HEK293 (cell line): ENCODE measurements around the gene FUT3.

Experiments used
- CTCF ChIA-PET: fragments of 350-600 bp; formaldehyde crosslinking; extraction: SDS; loops from one replicate; lab custom pipeline; 2021; ENCODE audit warnings: antibody characterized with exemption; lab: Yijun Ruan, JAX
- POLR2A ChIA-PET: fragments of 300-600 bp; formaldehyde crosslinking; extraction: SDS; loops from one replicate; lab custom pipeline; 2020; ENCODE audit warnings: antibody characterized with exemption, inconsistent platforms; lab: Yijun Ruan, JAX
- H3K27ac ChIP-seq: fragments of 200-500 bp; sonication (Bioruptor generic); 2 replicates; pipeline ENCODE4 v1.5.1; 2014; ENCODE audit warnings: low read depth, low read length, control low read depth, inconsistent platforms; ENCODE audit errors: extremely low read depth
- H3K36me3 ChIP-seq, 2 experiments: fragments of 200-500 bp in 1 of 2; sonication (Bioruptor generic) in 1 of 2; 1 replicate in 1 of 2; 2 replicates in 1 of 2; pipeline ENCODE4 v1.5.1; 2014 to 2017; ENCODE audit warnings: inconsistent platforms in 2 of 2, low read length in 2 of 2; ENCODE audit not compliant: control insufficient read depth in 2 of 2, insufficient read depth in 1 of 2
- H3K4me1 ChIP-seq: fragments of 200-500 bp; sonication (Bioruptor generic); 2 replicates; pipeline ENCODE4 v1.5.1; 2014; ENCODE audit warnings: mild to moderate bottlenecking, low read length, inconsistent platforms; ENCODE audit not compliant: control insufficient read depth, insufficient read depth
- H3K4me3 ChIP-seq: 2 replicates; pipeline ENCODE4 v1.5.1; 2011; ENCODE audit warnings: low read depth, mild to moderate bottlenecking, control low read depth, low read length, moderate library complexity
- H3K9me3 ChIP-seq: fragments of 200-500 bp; sonication (Bioruptor generic); 2 replicates; pipeline ENCODE4 v1.5.1; 2014; ENCODE audit warnings: low read depth, low read length, inconsistent platforms; ENCODE audit not compliant: control insufficient read depth, insufficient read depth
- EGR2 ChIP-seq: fragments of 450-650 bp; formaldehyde crosslinking; IDR thresholded peaks from 2 replicates; pipeline ENCODE4 v1.5.1; 2016; ENCODE audit warnings: low read depth, missing biosample characterization, missing genetic modification characterization
- GLIS1 ChIP-seq: fragments of 450-650 bp; formaldehyde crosslinking; IDR thresholded peaks from 2 replicates; pipeline ENCODE4 v1.5.1; 2016; ENCODE audit warnings: missing biosample characterization, missing genetic modification characterization
- HOXC10 ChIP-seq: sonication (generic); formaldehyde crosslinking; IDR thresholded peaks from 2 replicates; pipeline ENCODE4 v1.8.1; 2023; ENCODE audit warnings: mild to moderate bottlenecking, missing genetic modification reagents
- IKZF3 ChIP-seq: fragments of 450-650 bp; IDR thresholded peaks from 2 replicates; pipeline ENCODE4 v1.5.0; 2018; ENCODE audit warnings: missing biosample characterization, mild to moderate bottlenecking, missing genetic modification characterization, moderate library complexity
- KLF1 ChIP-seq: fragments of 450-650 bp; formaldehyde crosslinking; IDR thresholded peaks from 2 replicates; pipeline ENCODE4 v1.5.1; 2016; ENCODE audit warnings: missing biosample characterization, missing genetic modification characterization
- KLF9 ChIP-seq: fragments of 450-650 bp; formaldehyde crosslinking; IDR thresholded peaks from 2 replicates; pipeline ENCODE4 v1.5.1; 2016; ENCODE audit warnings: missing biosample characterization, missing genetic modification characterization, low read depth
- ZFP3 ChIP-seq: fragments of 450-650 bp; formaldehyde crosslinking; IDR thresholded peaks from 2 replicates; pipeline ENCODE4 v1.5.1; 2016; ENCODE audit warnings: low read depth, missing biosample characterization, missing genetic modification characterization
- ZFP37 ChIP-seq: fragments of 450-650 bp; formaldehyde crosslinking; IDR thresholded peaks from 2 replicates; pipeline ENCODE4 v1.5.1; 2016; ENCODE audit warnings: missing biosample characterization, missing genetic modification characterization
- ZNF157 ChIP-seq: fragments of 450-650 bp; formaldehyde crosslinking; IDR thresholded peaks from 2 replicates; pipeline ENCODE4 v1.5.1; 2016; ENCODE audit warnings: missing biosample characterization, missing genetic modification characterization
- ZNF2 ChIP-seq: fragments of 450-650 bp; formaldehyde crosslinking; IDR thresholded peaks from 2 replicates; pipeline ENCODE4 v1.5.1; 2016; ENCODE audit warnings: missing biosample characterization, missing genetic modification characterization
- ZNF248 ChIP-seq: fragments of 450-650 bp; formaldehyde crosslinking; IDR thresholded peaks from 2 replicates; pipeline ENCODE4 v1.5.1; 2017; ENCODE audit warnings: missing biosample characterization, missing genetic modification characterization
- ZNF341 ChIP-seq: fragments of 450-650 bp; formaldehyde crosslinking; IDR thresholded peaks from 2 replicates; pipeline ENCODE4; 2016; ENCODE audit warnings: low read depth, missing biosample characterization, missing genetic modification characterization
- ZNF391 ChIP-seq: fragments of 450-650 bp; formaldehyde crosslinking; IDR thresholded peaks from 2 replicates; pipeline ENCODE4 v1.5.1; 2016; ENCODE audit warnings: low read depth, missing biosample characterization, missing genetic modification characterization, borderline replicate concordance
- ZNF624 ChIP-seq: fragments of 450-650 bp; formaldehyde crosslinking; IDR thresholded peaks from 2 replicates; pipeline ENCODE4 v1.5.1; 2017; ENCODE audit warnings: missing biosample characterization, missing genetic modification characterization
- ZNF629 ChIP-seq: fragments of 450-650 bp; formaldehyde crosslinking; IDR thresholded peaks from 2 replicates; pipeline ENCODE4 v1.5.1; 2017; ENCODE audit warnings: missing biosample characterization, missing genetic modification characterization
- ZNF654 ChIP-seq: fragments of 450-650 bp; formaldehyde crosslinking; IDR thresholded peaks from 2 replicates; pipeline ENCODE4 v1.5.1; 2016; ENCODE audit warnings: low read depth, missing biosample characterization, missing genetic modification characterization
- ZNF701 ChIP-seq: fragments of 450-650 bp; formaldehyde crosslinking; IDR thresholded peaks from 2 replicates; pipeline ENCODE4 v1.5.1; 2016; ENCODE audit warnings: missing biosample characterization, missing genetic modification characterization
- ZNF768 ChIP-seq: fragments of 450-650 bp; formaldehyde crosslinking; IDR thresholded peaks from 2 replicates; pipeline ENCODE4 v1.5.1; 2018; ENCODE audit warnings: missing biosample characterization, mild to moderate bottlenecking, missing genetic modification characterization
- TF ChIP-seq, protein P1 (sequence below): fragments of 450-650 bp; formaldehyde crosslinking; IDR thresholded peaks from 2 replicates; pipeline ENCODE4 v1.5.1; 2016; ENCODE audit warnings: missing biosample characterization, missing genetic modification characterization
- TF ChIP-seq, protein P2 (sequence below): fragments of 450-650 bp; formaldehyde crosslinking; IDR thresholded peaks from 2 replicates; pipeline ENCODE4 v1.5.1; 2016; ENCODE audit warnings: missing biosample characterization, missing genetic modification characterization

FUT3 gene

DNA sequence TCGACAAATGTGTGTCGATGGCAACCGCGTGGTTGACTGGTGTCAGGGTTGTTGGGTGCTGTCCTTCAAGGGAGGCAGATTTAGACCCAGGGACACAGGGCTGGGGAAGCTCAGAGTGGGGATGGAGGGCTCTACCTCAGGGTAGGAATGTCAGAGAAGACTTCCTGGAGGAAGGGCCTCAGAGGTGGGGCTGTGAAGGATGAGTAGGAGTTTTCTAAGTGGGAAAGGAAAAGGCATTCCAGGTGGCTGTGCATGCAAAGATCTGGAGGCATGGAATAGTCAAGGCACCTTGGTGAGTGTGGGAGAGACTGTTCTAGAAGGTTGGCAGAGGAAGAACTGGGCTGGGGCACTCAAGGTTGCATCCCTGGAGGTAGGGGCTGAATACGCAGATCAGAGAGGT, 44.3 kb downstream of the FUT3 start:
- ChIA-PET POLR2A (interaction anchor here (0.7 to 1.0 kb wide), 2 partner anchors 69 to 97 kb away, joined by 3 read pairs; no protein-coding TSS in a partner anchor), CTCF (interaction anchor here (0.6 to 1.6 kb wide), 9 partner anchors 14 to 760 kb away, joined by 3 to 8 read pairs (median 5); no protein-coding TSS in a partner anchor)

DNA sequence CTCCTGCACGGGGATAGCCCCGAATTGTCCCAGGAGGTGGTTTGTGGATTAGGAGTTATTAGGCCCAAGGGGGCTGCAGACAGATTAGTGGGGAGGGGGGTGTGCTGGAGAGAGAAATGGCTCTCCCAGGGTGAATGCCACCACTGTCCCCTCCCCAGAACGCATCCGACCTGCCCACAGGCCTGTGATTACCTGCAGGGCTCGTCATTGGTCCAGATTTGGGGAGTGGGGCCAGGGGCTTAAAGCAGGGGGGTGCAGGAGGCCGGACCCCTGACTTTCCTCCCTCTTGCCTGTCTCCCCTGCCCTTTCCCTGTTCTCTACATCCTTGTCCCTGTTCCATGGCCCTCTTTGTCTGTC, 45.1 kb downstream of the FUT3 start:
- no peaks in the 10 kb centered on the region for H3K9me3 ChIP-seq
- H3K4me1 ChIP-seq = peaks cover 3% of the 10 kb centered on the region; the same call in 1 of the 2 replicates
- ChIA-PET POLR2A (interaction anchor here (0.7 kb wide), 1 partner anchor 68 kb away, joined by 3 read pairs; no protein-coding TSS in a partner anchor), CTCF (interaction anchor here (0.8 to 1.6 kb wide), 6 partner anchors 17 to 181 kb away, joined by 3 to 8 read pairs (median 6); no protein-coding TSS in a partner anchor)
- no peak for TF ChIP-seq ZNF2 (tag by site-specific recombination)
- no peak for TF ChIP-seq ZNF701 (tag by site-specific recombination)
- TF ChIP-seq ZNF654 (tag by site-specific recombination) = 0 out of 2 replicates have a peak, but pooled peaks have one; percentile 1
- TF ChIP-seq HOXC10 (CRISPR knock-in tag) = no peak
- TF ChIP-seq ZNF341 (tag by site-specific recombination) = peak; percentile 60
- no peak for TF ChIP-seq ZFP37 (tag by site-specific recombination)
- TF ChIP-seq, protein P1, sequence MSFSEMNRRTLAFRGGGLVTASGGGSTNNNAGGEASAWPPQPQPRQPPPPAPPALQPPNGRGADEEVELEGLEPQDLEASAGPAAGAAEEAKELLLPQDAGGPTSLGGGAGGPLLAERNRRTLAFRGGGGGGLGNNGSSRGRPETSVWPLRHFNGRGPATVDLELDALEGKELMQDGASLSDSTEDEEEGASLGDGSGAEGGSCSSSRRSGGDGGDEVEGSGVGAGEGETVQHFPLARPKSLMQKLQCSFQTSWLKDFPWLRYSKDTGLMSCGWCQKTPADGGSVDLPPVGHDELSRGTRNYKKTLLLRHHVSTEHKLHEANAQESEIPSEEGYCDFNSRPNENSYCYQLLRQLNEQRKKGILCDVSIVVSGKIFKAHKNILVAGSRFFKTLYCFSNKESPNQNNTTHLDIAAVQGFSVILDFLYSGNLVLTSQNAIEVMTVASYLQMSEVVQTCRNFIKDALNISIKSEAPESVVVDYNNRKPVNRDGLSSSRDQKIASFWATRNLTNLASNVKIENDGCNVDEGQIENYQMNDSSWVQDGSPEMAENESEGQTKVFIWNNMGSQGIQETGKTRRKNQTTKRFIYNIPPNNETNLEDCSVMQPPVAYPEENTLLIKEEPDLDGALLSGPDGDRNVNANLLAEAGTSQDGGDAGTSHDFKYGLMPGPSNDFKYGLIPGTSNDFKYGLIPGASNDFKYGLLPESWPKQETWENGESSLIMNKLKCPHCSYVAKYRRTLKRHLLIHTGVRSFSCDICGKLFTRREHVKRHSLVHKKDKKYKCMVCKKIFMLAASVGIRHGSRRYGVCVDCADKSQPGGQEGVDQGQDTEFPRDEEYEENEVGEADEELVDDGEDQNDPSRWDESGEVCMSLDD (tag by site-specific recombination) = 0 out of 2 replicates have a peak, but pooled peaks have one; percentile 14
- no peak for TF ChIP-seq KLF9
- no peak overlapping the region for H3K27ac ChIP-seq
- H3K36me3 ChIP-seq = no peaks in the 10 kb centered on the region
- H3K4me3 ChIP-seq = no peak overlapping the region

More for the DNA sequence above, 44.3 kb downstream of the FUT3 start:
- H3K27ac ChIP-seq = no peak overlapping the region
- TF ChIP-seq ZNF157 (tag by site-specific recombination) = no peak
- 0 out of 2 replicates have a peak, but pooled peaks have one; percentile 10 for TF ChIP-seq EGR2 (tag by site-specific recombination)
- TF ChIP-seq ZFP3 (tag by site-specific recombination) = peak; percentile 98
- TF ChIP-seq, all 188 proteins: peak for 2
- Histone ChIP-seq H3K36me3 (no peaks in the 10 kb centered on the region), H3K9me3 (no peaks in the 10 kb centered on the region), H3K4me1 (peaks cover 3% of the 10 kb centered on the region; the same call in 1 of the 2 replicates), H3K4me3 (no peak overlapping the region)

DNA sequence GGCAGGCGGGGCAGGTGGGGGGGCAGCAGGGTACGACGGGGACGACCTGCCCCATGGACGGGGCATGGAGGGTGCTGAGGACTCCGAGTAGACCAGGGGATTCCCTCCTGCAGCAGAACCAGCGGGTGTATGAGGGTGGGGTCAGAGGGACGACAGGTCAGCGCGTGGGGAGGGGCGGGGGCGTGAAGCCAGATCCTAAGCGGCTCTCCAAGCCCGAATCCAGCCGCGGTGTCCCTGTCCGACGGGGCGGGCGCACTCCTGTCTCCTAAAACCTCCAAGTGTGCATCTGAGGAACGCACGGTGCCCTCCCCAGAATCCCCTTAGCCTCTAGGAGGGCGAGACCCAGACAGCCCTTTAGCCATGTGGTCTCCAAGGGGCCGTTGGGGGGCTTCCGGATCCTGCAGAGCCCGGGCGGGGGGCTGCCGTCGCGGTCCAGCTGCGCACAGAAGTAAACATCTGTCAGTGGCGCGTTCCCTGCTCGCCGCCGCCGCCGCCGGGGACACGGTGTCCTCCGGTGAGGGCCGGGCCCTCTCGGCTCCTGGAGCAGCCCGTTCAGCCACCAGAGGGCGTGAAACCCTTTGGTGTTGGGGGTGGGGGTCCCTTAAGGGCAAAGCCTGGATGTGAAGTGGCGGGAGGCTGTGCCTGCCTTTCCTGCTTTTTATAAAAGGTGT, 45.7 kb downstream of the FUT3 start:
- Histone ChIP-seq H3K4me1 (peaks cover 3% of the 10 kb centered on the region; the same call in 1 of the 2 replicates), H3K36me3 (no peaks in the 10 kb centered on the region), H3K4me3 (peak overlapping the region; percentile 26), H3K9me3 (no peaks in the 10 kb centered on the region), H3K27ac (no peak overlapping the region)
- ChIA-PET CTCF (interaction anchor here (0.6 to 1.6 kb wide), 4 partner anchors 17 to 88 kb away, joined by 3 to 8 read pairs (median 6); no protein-coding TSS in a partner anchor), POLR2A (no interaction called here)
- no peak; the same call in 1 of the 2 replicates for TF ChIP-seq KLF9
- no peak for TF ChIP-seq ZNF391
- 0 out of 2 replicates have a peak, but pooled peaks have one; percentile 23 for TF ChIP-seq ZNF629
- TF ChIP-seq ZNF768 (tag by site-specific recombination) = no peak
- peak; percentile 43; the same call in 1 of the 2 replicates for TF ChIP-seq ZNF2 (tag by site-specific recombination)
- TF ChIP-seq IKZF3 (tag by site-specific recombination) = peak; percentile 47
- TF ChIP-seq ZNF248 (tag by site-specific recombination) = no peak
- peak; percentile 49; the same call in 1 of the 2 replicates for TF ChIP-seq KLF1 (tag by site-specific recombination)
- peak; percentile 62 for TF ChIP-seq GLIS1 (tag by site-specific recombination)
- no peak for TF ChIP-seq ZNF624
- TF ChIP-seq, protein P1 (tag by site-specific recombination) = peak; percentile 77
- TF ChIP-seq, protein P2, sequence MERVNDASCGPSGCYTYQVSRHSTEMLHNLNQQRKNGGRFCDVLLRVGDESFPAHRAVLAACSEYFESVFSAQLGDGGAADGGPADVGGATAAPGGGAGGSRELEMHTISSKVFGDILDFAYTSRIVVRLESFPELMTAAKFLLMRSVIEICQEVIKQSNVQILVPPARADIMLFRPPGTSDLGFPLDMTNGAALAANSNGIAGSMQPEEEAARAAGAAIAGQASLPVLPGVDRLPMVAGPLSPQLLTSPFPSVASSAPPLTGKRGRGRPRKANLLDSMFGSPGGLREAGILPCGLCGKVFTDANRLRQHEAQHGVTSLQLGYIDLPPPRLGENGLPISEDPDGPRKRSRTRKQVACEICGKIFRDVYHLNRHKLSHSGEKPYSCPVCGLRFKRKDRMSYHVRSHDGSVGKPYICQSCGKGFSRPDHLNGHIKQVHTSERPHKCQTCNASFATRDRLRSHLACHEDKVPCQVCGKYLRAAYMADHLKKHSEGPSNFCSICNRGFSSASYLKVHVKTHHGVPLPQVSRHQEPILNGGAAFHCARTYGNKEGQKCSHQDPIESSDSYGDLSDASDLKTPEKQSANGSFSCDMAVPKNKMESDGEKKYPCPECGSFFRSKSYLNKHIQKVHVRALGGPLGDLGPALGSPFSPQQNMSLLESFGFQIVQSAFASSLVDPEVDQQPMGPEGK (tag by site-specific recombination) = peak; percentile 83
